ENCODE measurements around the gene ALPP. TPM values are rescaled to one million over a fixed set of nuclear protein-coding genes. Genes with fewer than 3 reads are reported as not detected.
A peak's percentile ranks its signal among the peaks of the same experiment; 100 is the strongest.

The ALPP gene
- total and polyA plus RNA-seq, 2 donors (not counting 1 experiment from before 2014, with no cell fraction given) = not detected

GRCh38 chr2:232419245-232420072 is 40.9 kb downstream of the ALPP start:
- Histone ChIP-seq H3K79me2 (ENCODE audit: control insufficient read depth, insufficient read depth, low read length) (no peaks in the 10 kb centered on the region), H3K27ac (ENCODE audit: low read length in 2 of 2) (no peak overlapping the region), H4K20me1 (ENCODE audit: control insufficient read depth, insufficient read depth, low read length, poor library complexity, severe bottlenecking) (no peaks in the 10 kb centered on the region), H3K27me3 (replicated peaks in 1 of 4; ENCODE audit: control extremely low read depth in 1 of 4, control insufficient read depth in 3 of 4, insufficient read depth in 4 of 4, low read length in 3 of 4) (peaks cover 0 to 46% (median 13%) of the 10 kb centered on the region in 4 experiments), H3K36me3 (replicated peaks in 1 of 2; ENCODE audit: control extremely low read depth in 1 of 2, control insufficient read depth in 1 of 2, extremely low read depth in 1 of 2, insufficient read depth in 2 of 2, low read length in 1 of 2) (no peaks in the 10 kb centered on the region), H3K4me1 (ENCODE audit: control insufficient read depth in 2 of 2, insufficient read depth in 2 of 2, low read length in 2 of 2) (peaks cover 17 to 19% of the 10 kb centered on the region in 2 donors), H3K9ac (ENCODE audit: low read length) (peak overlapping the region; percentile 15), H3K9me3 (ENCODE audit: control extremely low read depth in 1 of 3, control insufficient read depth in 2 of 3, insufficient read depth in 1 of 3, low read length in 2 of 3) (peaks cover 0 to 19% (median 9%) of the 10 kb centered on the region in 3 donors), H3K4me3 (ENCODE audit: control extremely low read depth in 1 of 5, extremely low read depth in 1 of 5, insufficient read depth in 1 of 5, low read depth in 2 of 5, low read length in 4 of 5) (no peak overlapping the region), H2AFZ (ENCODE audit: insufficient read depth, low read depth, low read length, poor library complexity, severe bottlenecking) (peak overlapping the region; percentile 28), H3K4me2 (replicated peaks; ENCODE audit: low read depth, low read length, poor library complexity, severe bottlenecking) (peak overlapping the region; percentile 56)
- DNase-seq (no peak), ATAC-seq (ENCODE audit: low read depth) (no peak)
- TF ChIP-seq CTCF (IDR thresholded peaks at IDR 0.05) = no peak
- TF ChIP-seq EZH2 (IDR thresholded peaks at IDR 0.05; ENCODE audit: borderline replicate concordance, insufficient read depth, low read depth, low read length, poor library complexity, severe bottlenecking) = no peak
- intact Hi-C loops (cut with micrococcal nuclease) = no loop called here
- ChIA-PET CTCF (no interaction called here), POLR2A (no interaction called here)
- Mint-ChIP-seq H3K27me3 (peaks cover 43% of the 10 kb centered on the region), H3K4me3 (peak overlapping the region; percentile 60), H3K9me3 (ENCODE audit: insufficient read depth) (no peaks in the 10 kb centered on the region), H3K4me1 (peaks cover 12% of the 10 kb centered on the region), H3K27ac (no peak overlapping the region)
- WGBS (ENCODE audit: insufficient coverage) = 31% methylated on average over 79 of the region's 79 CpGs

GRCh38 chr2:232420073-232420454 is 41.5 kb downstream of the ALPP start:
- Histone ChIP-seq H3K4me3 (ENCODE audit: control extremely low read depth in 1 of 5, extremely low read depth in 1 of 5, insufficient read depth in 1 of 5, low read depth in 2 of 5, low read length in 4 of 5) (no peak overlapping the region), H2AFZ (ENCODE audit: insufficient read depth, low read depth, low read length, poor library complexity, severe bottlenecking) (no peak overlapping the region), H3K9me3 (ENCODE audit: control extremely low read depth in 1 of 3, control insufficient read depth in 2 of 3, insufficient read depth in 1 of 3, low read length in 2 of 3) (peaks cover 0 to 19% (median 9%) of the 10 kb centered on the region in 3 donors)

More at GRCh38 chr2:232420073-232420454, 41.5 kb downstream of the ALPP start:
- Mint-ChIP-seq H3K4me3 (no peak overlapping the region), H3K4me1 (peaks cover 12% of the 10 kb centered on the region), H3K9me3 (ENCODE audit: insufficient read depth) (no peaks in the 10 kb centered on the region), H3K27ac (no peak overlapping the region), H3K27me3 (peaks cover 46% of the 10 kb centered on the region)
- Histone ChIP-seq H3K4me1 (ENCODE audit: control insufficient read depth in 2 of 2, insufficient read depth in 2 of 2, low read length in 2 of 2) (peaks cover 17 to 19% of the 10 kb centered on the region in 2 donors), H3K27me3 (replicated peaks in 1 of 4; ENCODE audit: control extremely low read depth in 1 of 4, control insufficient read depth in 3 of 4, insufficient read depth in 4 of 4, low read length in 3 of 4) (peaks cover 0 to 46% (median 13%) of the 10 kb centered on the region in 4 experiments), H3K27ac (ENCODE audit: low read length in 2 of 2) (no peak overlapping the region), H3K9ac (ENCODE audit: low read length) (no peak overlapping the region), H3K79me2 (ENCODE audit: control insufficient read depth, insufficient read depth, low read length) (no peaks in the 10 kb centered on the region), H4K20me1 (ENCODE audit: control insufficient read depth, insufficient read depth, low read length, poor library complexity, severe bottlenecking) (no peaks in the 10 kb centered on the region), H3K4me2 (replicated peaks; ENCODE audit: low read depth, low read length, poor library complexity, severe bottlenecking) (peak overlapping the region; percentile 68), H3K36me3 (replicated peaks in 1 of 2; ENCODE audit: control extremely low read depth in 1 of 2, control insufficient read depth in 1 of 2, extremely low read depth in 1 of 2, insufficient read depth in 2 of 2, low read length in 1 of 2) (no peaks in the 10 kb centered on the region)
- WGBS (ENCODE audit: insufficient coverage) = 27% methylated on average over 17 of the region's 22 CpGs
- TF ChIP-seq CTCF (IDR thresholded peaks at IDR 0.05) = no peak
- no peak for TF ChIP-seq EZH2 (IDR thresholded peaks at IDR 0.05; ENCODE audit: borderline replicate concordance, insufficient read depth, low read depth, low read length, poor library complexity, severe bottlenecking)
- POLR2A ChIA-PET = no interaction called here
- no peak for DNase-seq
- no peak for ATAC-seq (ENCODE audit: low read depth)
- CTCF ChIA-PET = no interaction called here
- intact Hi-C loops (cut with micrococcal nuclease) = no loop called here
